ENCODE data around the gene TMTC2.

The TMTC2 gene

DNA sequence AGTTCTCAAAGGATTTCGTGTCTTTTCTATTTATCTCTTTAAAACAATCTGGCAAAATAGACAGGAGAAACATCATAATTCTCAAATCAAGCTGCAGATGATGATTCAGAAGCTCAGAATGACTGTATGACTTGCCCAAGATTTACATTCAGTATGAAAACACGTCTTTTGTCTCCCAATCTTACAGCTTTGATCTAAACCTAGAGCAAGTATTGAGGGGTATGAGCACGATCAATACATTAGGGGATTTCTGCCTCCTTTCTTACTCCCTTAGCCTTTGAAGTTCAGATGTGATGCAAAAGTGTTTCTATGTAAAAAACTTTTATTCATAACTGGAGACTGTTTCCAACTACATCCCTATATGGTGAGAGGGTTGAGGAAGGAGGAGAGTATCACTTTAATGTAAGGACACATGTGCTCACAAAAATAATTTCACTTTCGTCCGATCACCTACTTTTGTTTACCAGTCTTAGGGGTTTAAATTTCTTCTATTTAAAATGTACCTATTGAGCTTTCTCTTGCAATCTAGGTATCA is 454.8 kb downstream of the TMTC2 start:
- no peak for DNase-seq (ENCODE audit: low spot score)

DNA sequence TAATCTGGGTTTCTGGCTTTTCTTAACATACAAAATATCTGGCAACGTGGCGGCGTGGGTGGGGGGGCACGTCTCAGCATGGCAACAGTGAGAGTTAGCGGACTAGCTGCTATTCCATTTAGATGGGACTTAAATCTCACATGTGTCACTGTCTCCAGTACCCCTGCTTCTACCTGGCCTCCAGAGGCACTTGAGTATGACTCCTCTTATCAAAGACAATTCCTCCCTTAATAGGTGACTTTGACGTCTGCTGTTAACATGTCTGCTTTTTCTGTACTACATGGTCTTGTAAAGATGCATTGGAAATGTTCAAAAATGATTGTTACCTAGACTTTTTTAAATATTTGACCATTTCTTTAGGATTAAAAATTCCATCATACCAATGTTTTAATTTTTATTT is 456.2 kb downstream of the TMTC2 start:
- no peak for DNase-seq (ENCODE audit: low spot score)

DNA sequence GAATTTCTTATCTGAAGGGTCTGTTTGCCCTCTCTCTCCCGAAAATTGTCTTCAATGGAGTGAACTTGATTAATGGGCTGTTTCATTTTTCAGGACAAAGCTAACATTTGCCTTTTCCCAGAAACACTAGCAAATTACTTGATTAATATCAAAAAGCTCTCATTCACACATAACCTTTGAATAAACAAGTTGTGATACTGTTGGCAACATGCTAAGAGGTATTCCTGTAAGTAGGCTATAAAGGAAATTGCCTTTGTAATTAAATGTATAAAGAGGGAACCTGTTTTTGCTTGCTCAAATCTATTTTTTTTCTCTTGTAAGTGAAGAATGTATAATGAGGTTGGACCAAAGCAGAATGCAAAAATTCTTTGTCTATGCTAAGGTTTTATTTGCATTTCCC is 457.2 kb downstream of the TMTC2 start:
- DNase-seq (ENCODE audit: low spot score) = no peak

DNA sequence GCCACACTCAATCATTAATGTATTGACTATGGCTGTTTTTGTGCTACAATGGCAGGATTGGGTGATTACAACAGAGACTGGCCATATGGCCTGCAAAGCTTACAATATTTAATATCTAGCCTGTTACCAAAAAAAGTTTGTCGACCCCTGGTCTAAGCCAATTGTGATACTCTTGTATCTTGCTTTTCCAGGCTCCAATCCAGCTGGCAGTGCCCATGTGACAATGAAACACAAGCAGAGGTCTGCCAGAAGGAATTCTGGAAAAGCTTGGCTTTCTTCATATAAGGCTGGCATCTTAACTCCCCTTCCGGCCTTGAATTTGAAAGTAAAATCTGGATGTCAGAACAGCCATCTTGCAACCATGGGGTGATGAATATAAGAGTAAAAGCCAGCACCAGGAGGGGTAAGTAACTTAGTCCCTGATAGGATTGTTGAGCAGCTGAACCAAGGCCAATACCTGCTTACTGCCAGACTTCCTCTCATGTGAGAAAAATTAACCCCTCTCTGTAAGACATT is 458.7 kb downstream of the TMTC2 start:
- DNase-seq (ENCODE audit: low spot score) = no peak

DNA sequence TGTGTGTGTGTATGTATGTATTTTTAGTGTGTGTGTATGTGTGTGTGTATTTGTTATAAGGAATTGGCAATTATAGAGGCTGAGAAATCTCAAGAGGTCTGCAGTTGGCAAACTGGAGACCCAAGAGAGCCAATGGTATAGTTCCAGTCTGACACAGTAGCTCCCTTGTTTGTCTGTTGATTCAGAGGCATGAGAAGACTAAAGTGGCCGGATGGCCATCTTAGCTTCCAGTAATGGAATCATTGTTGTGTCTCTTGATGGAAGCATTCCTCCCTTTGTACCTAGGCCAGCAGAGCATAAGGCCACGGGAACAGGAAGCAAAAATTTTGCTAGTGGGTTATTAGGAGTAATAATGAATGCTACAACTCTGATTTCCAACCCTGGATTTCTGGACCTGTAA is 460.6 kb downstream of the TMTC2 start:
- DNase-seq (ENCODE audit: low spot score) = no peak

DNA sequence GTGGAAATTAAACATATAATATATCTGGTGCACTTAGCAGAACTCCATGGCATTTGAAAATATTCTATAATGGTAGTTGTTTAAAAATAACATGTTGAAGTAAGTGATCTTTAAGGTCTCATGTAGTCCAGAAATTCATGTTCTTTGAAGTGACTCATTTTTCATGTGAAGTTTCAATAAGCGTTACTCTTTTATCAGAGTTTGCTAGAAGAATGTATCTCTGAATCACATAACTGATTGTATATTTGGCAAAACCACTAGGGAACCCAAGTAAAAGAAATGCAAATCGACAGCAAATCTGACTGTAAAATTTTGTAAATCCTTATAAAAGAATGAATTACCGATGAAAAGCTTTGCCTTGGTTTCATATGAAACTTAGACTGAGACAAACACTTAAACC is 463.3 kb downstream of the TMTC2 start:
- no peak for DNase-seq (ENCODE audit: low spot score)

DNA sequence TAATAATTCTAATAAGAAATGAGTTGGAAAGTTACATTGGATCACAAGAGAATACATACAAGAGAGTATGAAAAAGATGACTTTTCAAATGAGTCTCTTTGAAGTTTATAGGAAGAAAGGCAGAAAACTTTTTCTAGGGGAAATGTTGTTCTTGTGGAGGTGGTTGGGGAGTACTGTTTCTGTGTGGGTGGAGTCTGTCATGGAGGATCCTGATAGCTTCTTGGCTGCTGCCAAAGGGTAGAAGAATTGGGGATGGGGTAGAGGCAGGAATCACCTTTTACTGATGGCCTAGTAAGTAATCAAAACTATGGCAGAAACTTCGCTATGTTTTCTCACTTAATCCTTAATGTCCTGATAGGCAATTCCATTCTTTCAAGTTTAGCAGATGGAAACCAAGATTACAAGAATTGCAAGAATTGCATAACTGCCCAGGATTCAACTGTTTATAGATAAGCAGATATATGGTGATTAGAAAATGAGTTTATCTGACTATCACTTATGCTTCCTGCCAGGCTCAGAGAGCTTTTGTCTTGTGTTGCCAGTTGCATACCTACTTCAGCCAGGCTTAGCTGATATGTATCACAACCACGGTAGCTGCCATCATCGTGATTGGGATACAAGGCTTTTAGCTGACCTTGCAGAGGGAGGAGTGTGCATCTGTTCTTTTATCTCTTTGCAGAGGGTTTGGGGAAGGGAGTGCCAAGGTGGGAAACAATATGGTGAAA is 463.9 kb downstream of the TMTC2 start:
- no peak for DNase-seq (ENCODE audit: low spot score)

DNA sequence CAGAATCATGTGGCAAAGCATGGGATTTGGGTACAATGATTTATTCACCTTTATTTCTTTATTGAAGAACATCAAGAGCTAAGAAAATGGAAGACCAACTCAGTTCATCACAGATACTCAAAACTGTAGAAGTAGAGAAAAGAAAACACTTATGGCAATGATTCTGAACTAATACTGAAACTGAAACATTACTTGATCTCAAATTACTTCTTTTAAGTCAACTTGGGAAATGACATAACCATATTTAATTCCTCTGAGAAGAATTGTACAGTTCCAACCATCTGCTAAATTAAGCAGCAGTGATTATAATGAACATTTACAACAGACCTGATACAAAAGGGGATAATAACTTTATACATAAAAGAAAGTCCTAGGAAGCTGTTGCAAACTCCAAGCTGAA is 466.5 kb downstream of the TMTC2 start:
- DNase-seq (ENCODE audit: low spot score) = no peak

DNA sequence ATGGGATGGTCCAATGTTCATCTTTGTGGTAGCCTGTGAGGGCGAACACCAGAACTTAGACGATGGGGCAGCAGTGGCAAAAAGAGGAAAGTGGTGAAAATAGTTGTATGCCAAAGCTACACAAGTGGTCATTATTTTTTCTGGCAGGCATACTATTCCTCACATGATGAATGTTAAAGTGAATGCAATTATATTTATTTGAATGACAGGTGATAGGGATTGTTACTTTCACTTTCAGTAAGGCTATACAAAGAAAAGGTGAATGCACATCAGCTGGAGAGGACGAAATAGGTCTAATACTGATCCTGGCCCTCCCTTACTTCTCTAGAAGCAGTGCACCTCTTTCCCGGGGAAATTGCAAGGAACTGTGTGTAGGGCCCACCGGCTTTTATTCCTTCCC is 470.1 kb downstream of the TMTC2 start:
- DNase-seq (ENCODE audit: low spot score) = no peak

DNA sequence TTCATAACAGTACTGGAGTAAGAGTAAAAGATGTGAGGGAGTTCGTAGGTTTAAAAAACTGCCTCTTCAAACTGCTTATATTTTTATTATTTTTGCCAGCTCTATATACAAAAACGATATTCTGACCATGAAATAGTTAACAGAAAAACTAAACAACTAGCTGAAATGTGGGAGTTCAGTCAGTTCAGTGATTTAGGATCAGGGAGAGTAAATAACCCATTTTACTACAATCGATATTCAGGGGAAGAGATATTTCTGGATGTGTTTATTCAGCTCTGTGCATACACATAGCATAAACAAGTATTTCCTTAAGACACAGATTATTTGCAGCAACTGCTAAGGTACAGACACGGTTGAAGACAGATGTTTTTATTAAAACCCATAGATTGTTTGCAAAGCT is 470.9 kb downstream of the TMTC2 start:
- no peak for DNase-seq (ENCODE audit: low spot score)

DNA sequence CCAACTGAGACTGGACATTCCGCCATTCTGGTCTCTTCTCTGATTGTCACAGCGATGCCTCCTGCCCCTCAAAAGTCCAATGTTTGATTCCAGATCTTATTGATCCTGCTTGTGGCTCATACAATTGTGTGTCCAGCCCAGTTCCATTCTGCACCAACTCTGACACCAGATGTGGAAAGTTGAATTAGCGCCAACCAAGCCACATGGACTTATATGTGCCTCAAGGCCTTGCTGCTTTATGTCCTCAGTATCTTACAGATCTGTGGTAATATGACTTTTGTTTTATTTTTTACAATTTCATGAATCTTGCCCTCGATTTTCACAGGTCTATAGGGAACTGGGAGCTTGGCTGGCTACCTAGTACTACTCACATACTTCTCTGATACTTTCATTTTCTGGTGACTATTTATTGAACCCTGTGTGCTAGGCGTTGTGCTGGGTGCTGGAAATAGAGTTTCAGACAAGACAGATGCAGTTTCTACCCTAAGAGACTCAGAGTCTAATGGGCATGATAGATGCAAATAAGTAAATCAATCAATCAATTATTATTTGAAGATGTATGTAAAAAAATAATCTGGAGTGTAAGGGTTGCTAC is 472.0 kb downstream of the TMTC2 start:
- no peak for DNase-seq (ENCODE audit: low spot score)

DNA sequence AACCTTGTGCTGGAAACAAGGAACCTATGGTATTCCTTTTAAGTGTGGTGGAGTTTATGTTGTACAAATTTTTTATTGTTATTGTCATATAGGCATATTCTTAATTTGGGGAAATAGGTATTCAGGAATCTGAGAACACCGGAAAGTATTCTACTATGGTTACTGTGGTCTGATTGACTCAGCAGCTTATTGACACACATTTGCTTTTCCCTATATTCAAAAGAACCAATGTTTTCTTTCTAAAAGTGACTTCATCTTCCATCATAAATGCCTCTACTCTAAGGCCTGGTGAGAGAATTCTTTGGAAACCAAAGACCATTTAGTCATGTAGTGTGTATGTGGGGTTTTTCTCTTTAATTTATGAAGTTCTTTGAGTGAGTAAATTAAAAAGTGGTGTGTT is 474.8 kb downstream of the TMTC2 start:
- no peak for DNase-seq (ENCODE audit: low spot score)

DNA sequence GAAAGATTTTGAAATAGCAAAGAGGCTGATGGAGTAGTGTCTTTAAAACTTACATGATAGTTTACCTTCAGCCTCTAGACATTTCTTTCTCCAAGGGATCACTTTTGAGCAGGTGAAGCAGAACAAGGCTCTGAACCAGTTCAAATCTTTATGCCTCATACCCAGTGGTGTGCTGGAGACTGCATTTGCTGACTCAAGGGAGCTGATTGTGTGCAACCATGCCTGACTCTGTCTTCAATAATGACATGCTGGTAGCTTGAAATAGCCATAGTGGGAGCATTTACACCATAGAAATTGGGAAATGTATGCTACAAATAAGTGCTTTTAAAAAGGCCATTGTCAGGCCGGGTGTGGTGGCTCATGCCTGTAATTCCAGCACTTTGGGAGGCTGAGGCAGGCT is 482.0 kb downstream of the TMTC2 start:
- DNase-seq (ENCODE audit: low spot score) = no peak

DNA sequence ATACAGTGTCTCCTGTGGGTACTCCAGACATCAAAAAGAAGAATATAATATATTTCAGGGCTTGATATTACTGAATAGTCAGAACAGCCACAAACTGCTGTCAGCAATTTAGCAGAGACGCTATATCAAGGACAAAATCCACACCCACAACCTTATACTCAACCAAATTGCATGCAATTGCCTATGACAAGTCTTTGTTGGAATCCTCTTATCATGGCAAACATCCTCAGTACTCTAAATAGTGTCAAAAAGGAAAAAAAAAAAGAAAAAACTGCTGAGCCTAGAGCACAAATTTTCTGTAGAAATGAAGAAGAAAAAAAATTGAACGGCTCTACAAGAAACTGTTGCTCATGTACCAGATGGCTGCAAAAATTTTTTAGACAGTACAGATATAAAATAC is 485.7 kb downstream of the TMTC2 start:
- no peak for DNase-seq (ENCODE audit: low spot score)

DNA sequence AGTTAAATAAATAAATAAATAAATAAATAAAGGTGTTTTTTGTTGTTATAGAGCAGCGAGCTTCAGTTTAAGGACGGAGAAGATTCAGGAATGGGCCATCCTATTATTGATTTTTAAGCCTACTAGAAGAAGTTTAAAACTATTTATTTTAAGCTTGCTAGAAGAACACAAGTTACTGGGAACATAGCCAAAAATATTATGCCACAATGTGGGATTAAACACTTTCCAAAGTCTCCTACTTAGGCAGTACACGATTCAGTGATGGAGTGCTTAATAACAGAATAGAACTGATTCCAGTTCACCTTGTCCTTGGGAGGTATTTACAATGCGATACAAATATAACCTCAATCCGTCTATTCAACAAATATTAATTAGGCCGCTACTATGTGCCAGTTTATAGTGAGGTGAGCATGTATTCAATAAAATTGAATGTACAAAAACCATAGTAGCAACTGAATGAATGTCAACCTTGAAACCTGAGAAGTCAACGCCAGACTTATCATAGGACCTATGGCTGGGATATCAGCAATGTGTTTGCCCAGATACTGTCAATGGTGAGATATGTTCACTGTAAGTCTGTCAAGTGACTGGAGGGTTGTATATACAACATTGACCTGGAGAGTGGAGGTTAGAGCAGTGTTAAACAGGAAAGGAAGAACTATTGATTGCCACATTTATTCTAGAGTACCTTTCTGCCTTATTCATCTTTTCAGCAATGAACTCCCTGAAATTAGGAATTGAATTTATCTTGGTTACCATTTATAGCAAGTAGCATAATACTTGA is 486.4 kb downstream of the TMTC2 start:
- DNase-seq (ENCODE audit: low spot score) = no peak

DNA sequence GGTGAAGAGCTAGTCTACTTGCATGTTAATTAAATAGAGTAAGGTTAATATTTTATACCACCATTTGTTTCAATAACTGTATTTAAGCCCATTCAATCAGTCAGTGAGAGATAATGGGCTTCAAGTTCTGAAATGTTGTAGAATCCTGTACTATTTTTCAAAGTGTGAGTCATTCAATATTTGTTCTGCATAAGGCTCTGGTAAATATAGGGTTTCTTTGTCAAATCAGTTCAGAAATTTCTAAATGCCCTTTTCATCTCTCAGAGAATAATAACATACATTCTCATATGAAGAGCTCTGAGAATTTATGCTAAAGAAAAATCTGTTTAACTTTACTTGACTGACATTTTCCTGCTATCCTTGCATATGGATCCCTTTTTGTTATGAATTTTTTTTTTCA is 493.3 kb downstream of the TMTC2 start:
- DNase-seq (ENCODE audit: low spot score) = no peak

DNA sequence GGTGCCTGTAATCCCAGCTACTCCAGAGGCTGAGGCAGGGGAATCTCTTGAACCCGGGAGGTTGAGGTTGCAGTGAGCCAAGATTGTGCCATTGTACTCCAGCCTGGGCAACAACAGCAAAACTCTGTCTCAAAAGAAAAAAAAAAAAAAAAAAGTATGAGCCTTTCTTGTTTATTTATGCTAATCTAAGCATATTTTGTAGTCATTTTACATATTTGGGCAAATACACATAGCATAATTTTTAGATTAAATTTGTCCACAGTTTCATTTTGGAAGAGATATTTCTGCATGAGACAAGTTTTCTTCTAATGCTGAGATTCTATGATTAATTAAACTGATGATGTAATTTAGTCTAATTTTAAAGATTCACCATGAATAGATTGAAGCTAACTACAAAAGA is 494.4 kb downstream of the TMTC2 start:
- DNase-seq (ENCODE audit: low spot score) = no peak

DNA sequence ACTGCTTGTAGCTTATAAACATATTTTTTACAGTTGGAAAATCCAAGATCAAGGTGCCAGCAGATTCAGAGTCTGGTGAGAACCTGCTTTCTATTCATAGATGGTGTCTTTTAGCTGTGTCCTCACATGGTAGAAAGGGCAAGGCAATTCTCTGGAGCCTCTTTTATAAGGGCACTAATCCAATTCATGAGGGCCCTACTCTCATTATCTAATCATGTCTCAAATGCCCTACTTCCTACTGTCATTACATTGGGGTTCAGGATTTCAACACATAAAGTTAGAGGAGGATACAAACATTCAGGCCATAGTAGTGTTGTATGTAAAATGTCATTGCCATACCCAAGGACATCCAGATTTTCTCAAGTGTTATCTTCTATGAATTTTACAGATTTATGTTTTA is 496.4 kb downstream of the TMTC2 start:
- DNase-seq (ENCODE audit: low spot score) = no peak
